ENCODE measurements around the gene PIWIL1. TPM values are rescaled to one million over a fixed set of nuclear protein-coding genes. Genes with fewer than 3 reads are reported as not detected.

The PIWIL1 gene
- total and polyA plus RNA-seq, 2 donors (not counting 3 experiments of a cell fraction or from before 2014, with no cell fraction given): not detected

- dilution Hi-C loops (cut with MboI; ENCODE audit: extremely low pct_ligation_motif_present, low sequenced_read_pairs) (no loop called here), intact Hi-C loops (cut with micrococcal nuclease) (loop anchor here (5.0 kb wide), 1 partner anchor 310 kb away; no protein-coding TSS in a partner anchor)
- no peak for DNase-seq (ENCODE audit: low read depth, low spot score)
- Histone ChIP-seq H3K4me1 (ENCODE audit: control insufficient read depth, extremely low read depth, insufficient read depth, low read length) (no peaks in the 10 kb centered on the region), H3K9me1 (replicated peaks; ENCODE audit: control insufficient read depth, extremely low read depth, insufficient read depth, low read length) (no peaks in the 10 kb centered on the region), H3K9me3 (replicated peaks; ENCODE audit: control insufficient read depth, insufficient read depth, low read length) (no peaks in the 10 kb centered on the region), H3K27ac (ENCODE audit: insufficient read depth, low read depth, low read length) (no peak overlapping the region), H3K9ac (replicated peaks; ENCODE audit: extremely low read depth, insufficient read depth, low read length) (no peak overlapping the region), H3K27me3 (ENCODE audit: control insufficient read depth in 2 of 2, insufficient read depth in 2 of 2, low read length in 2 of 2) (no peaks in the 10 kb centered on the region), H3K4me2 (ENCODE audit: insufficient read depth, low read length) (no peak overlapping the region), H3K36me3 (ENCODE audit: control insufficient read depth in 2 of 2, extremely low read depth in 1 of 2, insufficient read depth in 2 of 2, low read length in 2 of 2) (no peaks in the 10 kb centered on the region), H3K4me3 (replicated peaks in 1 of 3; ENCODE audit: insufficient read depth in 1 of 3, low read depth in 1 of 3, low read length in 3 of 3) (no peak overlapping the region), H4K20me1 (replicated peaks; ENCODE audit: control insufficient read depth, extremely low read depth, insufficient read depth, low read length) (no peaks in the 10 kb centered on the region), H2AFZ (ENCODE audit: low read depth, low read length) (no peak overlapping the region), H3K79me2 (ENCODE audit: control insufficient read depth, insufficient read depth, low read length) (no peaks in the 10 kb centered on the region)
- CTCF ChIA-PET: no interaction called here
- POLR2A ChIA-PET: no interaction called here
- TF ChIP-seq JUN (IDR thresholded peaks at IDR 0.05; ENCODE audit: borderline replicate concordance, insufficient read depth, insufficient read length, low read depth): no peak
- TF ChIP-seq GATA2 (IDR thresholded peaks at IDR 0.05; ENCODE audit: insufficient read depth, insufficient read length, low read depth, low read length): no peak
- TF ChIP-seq, protein P1, sequence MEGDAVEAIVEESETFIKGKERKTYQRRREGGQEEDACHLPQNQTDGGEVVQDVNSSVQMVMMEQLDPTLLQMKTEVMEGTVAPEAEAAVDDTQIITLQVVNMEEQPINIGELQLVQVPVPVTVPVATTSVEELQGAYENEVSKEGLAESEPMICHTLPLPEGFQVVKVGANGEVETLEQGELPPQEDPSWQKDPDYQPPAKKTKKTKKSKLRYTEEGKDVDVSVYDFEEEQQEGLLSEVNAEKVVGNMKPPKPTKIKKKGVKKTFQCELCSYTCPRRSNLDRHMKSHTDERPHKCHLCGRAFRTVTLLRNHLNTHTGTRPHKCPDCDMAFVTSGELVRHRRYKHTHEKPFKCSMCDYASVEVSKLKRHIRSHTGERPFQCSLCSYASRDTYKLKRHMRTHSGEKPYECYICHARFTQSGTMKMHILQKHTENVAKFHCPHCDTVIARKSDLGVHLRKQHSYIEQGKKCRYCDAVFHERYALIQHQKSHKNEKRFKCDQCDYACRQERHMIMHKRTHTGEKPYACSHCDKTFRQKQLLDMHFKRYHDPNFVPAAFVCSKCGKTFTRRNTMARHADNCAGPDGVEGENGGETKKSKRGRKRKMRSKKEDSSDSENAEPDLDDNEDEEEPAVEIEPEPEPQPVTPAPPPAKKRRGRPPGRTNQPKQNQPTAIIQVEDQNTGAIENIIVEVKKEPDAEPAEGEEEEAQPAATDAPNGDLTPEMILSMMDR (IDR thresholded peaks at IDR 0.05; ENCODE audit: extremely low read depth in 1 of 2, insufficient read depth in 1 of 2, low read depth in 1 of 2, low read length in 2 of 2): no peak
- no peak for TF ChIP-seq POLR2A (IDR thresholded peaks at IDR 0.05; ENCODE audit: low read depth, low read length)
- no TSS peak for BruUV-seq (replicated peaks)
- no peak for FAIRE-seq
Measured at GRCh38 chr12:130336723-130337487, 782 bp upstream of the PIWIL1 start.

All from endothelial cell of umbilical vein (primary cell).